ENCODE data around the gene C12orf57.
A peak's percentile ranks its signal among the peaks of the same experiment; 100 is the strongest.

The C12orf57 gene

GRCh38 chr12:6975297-6976032 lies 31.6 kb downstream of the C12orf57 start:
- Histone ChIP-seq H3K9me3 (replicated peaks; ENCODE audit: insufficient read depth, low read length) (no peaks in the 10 kb centered on the region), H3K79me2 (ENCODE audit: low read length) (peaks cover 55% of the 10 kb centered on the region), H3K27me3 (replicated peaks; ENCODE audit: insufficient read depth, low read length) (no peaks in the 10 kb centered on the region), H2AFZ (ENCODE audit: low read length) (no peak overlapping the region), H3K36me3 (replicated peaks; ENCODE audit: insufficient read depth, low read length) (0 out of 2 replicates have a peak, but pooled peaks cover 7% of the 10 kb centered on the region), H3K27ac (ENCODE audit: low read length) (peak overlapping the region; percentile 83), H4K20me1 (ENCODE audit: insufficient read depth, low read length) (no peaks in the 10 kb centered on the region), H3K9ac (ENCODE audit: low read length) (peak overlapping the region; percentile 31), H3K4me1 (ENCODE audit: low read length) (peaks cover 49% of the 10 kb centered on the region), H3F3A (ENCODE audit: insufficient read depth, low read length) (peaks cover 34% of the 10 kb centered on the region), H3K4me3 (ENCODE audit: low read length) (no peak overlapping the region), H3K4me2 (ENCODE audit: low read depth, low read length) (peak overlapping the region; percentile 21; the same call in 1 of the 2 replicates), H3K9me2 (replicated peaks; ENCODE audit: insufficient read depth, low read length) (no peaks in the 10 kb centered on the region)
- DNase-seq = peak; percentile 71
- no peak for TF ChIP-seq EZH2 (optimal IDR thresholded peaks at IDR 0.05; ENCODE audit: low read depth, low read length)
- no peak for TF ChIP-seq EZH2phosphoT487 (IDR thresholded peaks at IDR 0.05; ENCODE audit: low read length)
- TF ChIP-seq CTCF (IDR thresholded peaks at IDR 0.05; ENCODE audit: low read length) = no peak

GRCh38 chr12:6977653-6978052 lies 33.8 kb downstream of the C12orf57 start:
- no peak overlapping the region for H3K27ac ChIP-seq (ENCODE audit: low read length)
- TF ChIP-seq EZH2phosphoT487 (IDR thresholded peaks at IDR 0.05; ENCODE audit: low read length) (no peak), CTCF (IDR thresholded peaks at IDR 0.05; ENCODE audit: low read length) (no peak), EZH2 (optimal IDR thresholded peaks at IDR 0.05; ENCODE audit: low read depth, low read length) (no peak)
- no peak overlapping the region for H3K4me2 ChIP-seq (ENCODE audit: low read depth, low read length)
- no peak overlapping the region for H3K4me3 ChIP-seq (ENCODE audit: low read length)
- no peak overlapping the region for H2AFZ ChIP-seq (ENCODE audit: low read length)
- H3K9me3 ChIP-seq (replicated peaks; ENCODE audit: insufficient read depth, low read length) = no peaks in the 10 kb centered on the region
- peaks cover 38% of the 10 kb centered on the region for H3K4me1 ChIP-seq (ENCODE audit: low read length)
- no peak overlapping the region for H3K9ac ChIP-seq (ENCODE audit: low read length)
- no peaks in the 10 kb centered on the region for H4K20me1 ChIP-seq (ENCODE audit: insufficient read depth, low read length)
- no peak for DNase-seq
- no peaks in the 10 kb centered on the region for H3K9me2 ChIP-seq (replicated peaks; ENCODE audit: insufficient read depth, low read length)
- H3K27me3 ChIP-seq (replicated peaks; ENCODE audit: insufficient read depth, low read length) = no peaks in the 10 kb centered on the region
- peaks cover 29% of the 10 kb centered on the region for H3F3A ChIP-seq (ENCODE audit: insufficient read depth, low read length)
- 0 out of 2 replicates have a peak, but pooled peaks cover 7% of the 10 kb centered on the region for H3K36me3 ChIP-seq (replicated peaks; ENCODE audit: insufficient read depth, low read length)
- H3K79me2 ChIP-seq (ENCODE audit: low read length) = peaks cover 35% of the 10 kb centered on the region

- Histone ChIP-seq H3K4me2 (ENCODE audit: low read depth, low read length) (no peak overlapping the region), H4K20me1 (ENCODE audit: insufficient read depth, low read length) (no peaks in the 10 kb centered on the region), H3K9me2 (replicated peaks; ENCODE audit: insufficient read depth, low read length) (no peaks in the 10 kb centered on the region), H3K9ac (ENCODE audit: low read length) (no peak overlapping the region), H3K27me3 (replicated peaks; ENCODE audit: insufficient read depth, low read length) (no peaks in the 10 kb centered on the region), H3K9me3 (replicated peaks; ENCODE audit: insufficient read depth, low read length) (no peaks in the 10 kb centered on the region), H3K79me2 (ENCODE audit: low read length) (peaks cover 30% of the 10 kb centered on the region), H3K36me3 (replicated peaks; ENCODE audit: insufficient read depth, low read length) (0 out of 2 replicates have a peak, but pooled peaks cover 7% of the 10 kb centered on the region), H3F3A (ENCODE audit: insufficient read depth, low read length) (peaks cover 29% of the 10 kb centered on the region), H2AFZ (ENCODE audit: low read length) (no peak overlapping the region), H3K4me3 (ENCODE audit: low read length) (no peak overlapping the region), H3K4me1 (ENCODE audit: low read length) (peaks cover 34% of the 10 kb centered on the region), H3K27ac (ENCODE audit: low read length) (peak overlapping the region; percentile 9; the same call in 1 of the 2 replicates)
- TF ChIP-seq EZH2phosphoT487 (IDR thresholded peaks at IDR 0.05; ENCODE audit: low read length) = no peak
- no peak for TF ChIP-seq CTCF (IDR thresholded peaks at IDR 0.05; ENCODE audit: low read length)
- no peak for TF ChIP-seq EZH2 (optimal IDR thresholded peaks at IDR 0.05; ENCODE audit: low read depth, low read length)
- no peak for DNase-seq
These were observed 34.4 kb downstream of the C12orf57 start for GRCh38 chr12:6978188-6978587.
